Mesenchymal stem cell (in vitro differentiated cells and primary cell): Measurements from ENCODE around the gene COQ8A.

Experiments used
- DNase-seq: peaks from one replicate; pipeline ENCODE4 v3.0.0-alpha.2; 2013
- H2AFZ ChIP-seq: one replicate; pipeline ENCODE4 v1.6.1; 2013; ENCODE audit warnings: low read depth, mild to moderate bottlenecking, control low read depth, inconsistent platforms, low read length, moderate library complexity
- H2AK5ac ChIP-seq: 2 replicates; pipeline ENCODE4 v1.6.1; 2013; ENCODE audit warnings: low read length, moderate library complexity, mild to moderate bottlenecking, inconsistent platforms; ENCODE audit not compliant: severe bottlenecking
- H2BK120ac ChIP-seq: one replicate; pipeline ENCODE4 v1.6.1; 2013; ENCODE audit warnings: low read depth, mild to moderate bottlenecking, inconsistent platforms, low read length, moderate library complexity
- H2BK12ac ChIP-seq, 2 experiments: one replicate each; pipeline ENCODE4 v1.6.1; 2013; ENCODE audit warnings: inconsistent platforms in 2 of 2, low read length in 2 of 2, mild to moderate bottlenecking in 2 of 2, moderate library complexity in 2 of 2, control low read depth in 1 of 2
- H2BK15ac ChIP-seq: one replicate; pipeline ENCODE4 v1.6.1; 2013; ENCODE audit warnings: mild to moderate bottlenecking, low read depth, inconsistent platforms; ENCODE audit not compliant: poor library complexity, severe bottlenecking
- H2BK5ac ChIP-seq: 2 replicates; pipeline ENCODE4 v1.6.1; 2013; ENCODE audit warnings: low read depth, mild to moderate bottlenecking, low read length, control low read depth, inconsistent platforms; ENCODE audit not compliant: poor library complexity, severe bottlenecking
- H3K14ac ChIP-seq, 2 experiments: one replicate each; pipeline ENCODE4 v1.6.1; 2013; ENCODE audit warnings: inconsistent platforms in 2 of 2, low read length in 2 of 2, control low read depth in 1 of 2, mild to moderate bottlenecking in 1 of 2, moderate library complexity in 1 of 2
- H3K18ac ChIP-seq, 2 experiments: one replicate each; pipeline ENCODE4 v1.6.1; 2013; ENCODE audit warnings: inconsistent platforms in 2 of 2, low read length in 2 of 2, control low read depth in 1 of 2, low read depth in 1 of 2, mild to moderate bottlenecking in 1 of 2
- H3K23ac ChIP-seq, 2 experiments: one replicate each; pipeline ENCODE4 v1.6.1; 2013; ENCODE audit warnings: inconsistent platforms in 2 of 2, low read length in 2 of 2, mild to moderate bottlenecking in 2 of 2, moderate library complexity in 2 of 2, control low read depth in 1 of 2
- H3K27ac ChIP-seq: 2 replicates; pipeline ENCODE4 v1.5.1; 2013; ENCODE audit warnings: mild to moderate bottlenecking, moderate library complexity, low read length, control low read depth, inconsistent platforms; ENCODE audit not compliant: poor library complexity, severe bottlenecking
- H3K27me3 ChIP-seq, 2 experiments: 2 replicates each; pipeline versions ENCODE4 v1.6.1 to v1.7.0; 2013; ENCODE audit warnings: low read length in 2 of 2, mild to moderate bottlenecking in 2 of 2, moderate library complexity in 2 of 2, control low read depth in 1 of 2, inconsistent platforms in 1 of 2; ENCODE audit not compliant: control insufficient read depth in 1 of 2, insufficient read depth in 1 of 2
- H3K36me3 ChIP-seq, 2 experiments: 2 replicates each; pipeline versions ENCODE4 v1.6.1 to v1.7.0; 2013; ENCODE audit warnings: low read length in 2 of 2, control low read depth in 1 of 2, inconsistent platforms in 1 of 2, low read depth in 1 of 2, mild to moderate bottlenecking in 1 of 2; ENCODE audit not compliant: insufficient read depth in 2 of 2, control insufficient read depth in 1 of 2
- H3K4ac ChIP-seq, 2 experiments: one replicate each; pipeline ENCODE4 v1.6.1; 2013; ENCODE audit warnings: inconsistent platforms in 2 of 2, low read length in 2 of 2, mild to moderate bottlenecking in 2 of 2, moderate library complexity in 2 of 2, control low read depth in 1 of 2, low read depth in 1 of 2
- H3K4me1 ChIP-seq: 2 replicates; pipeline ENCODE4 v1.6.1; 2013; ENCODE audit warnings: low read depth, low read length, control low read depth; ENCODE audit not compliant: control insufficient read depth, insufficient read depth
- H3K4me2 ChIP-seq: 2 replicates; pipeline ENCODE4 v1.6.1; 2013; ENCODE audit warnings: low read length, mild to moderate bottlenecking, inconsistent platforms; ENCODE audit not compliant: poor library complexity, severe bottlenecking
- H3K4me3 ChIP-seq, 2 experiments: 2 replicates each; pipeline versions ENCODE4 v1.5.1 to v1.7.0; 2013; ENCODE audit warnings: low read length in 2 of 2, mild to moderate bottlenecking in 2 of 2, control low read depth in 1 of 2, low read depth in 1 of 2; ENCODE audit not compliant: insufficient read depth in 1 of 2
- H3K79me1 ChIP-seq: replicated peaks from 2 replicates; pipeline ENCODE4 v1.6.1; 2013; ENCODE audit warnings: mild to moderate bottlenecking, control low read depth, low read length, inconsistent platforms; ENCODE audit not compliant: poor library complexity, severe bottlenecking
- H3K9ac ChIP-seq: 2 replicates; pipeline ENCODE4 v1.7.0; 2013; ENCODE audit warnings: mild to moderate bottlenecking, low read length, moderate library complexity
- H3K9me3 ChIP-seq: 2 replicates; pipeline ENCODE4 v1.7.0; 2013; ENCODE audit warnings: mild to moderate bottlenecking, low read length; ENCODE audit not compliant: control insufficient read depth
- H4K8ac ChIP-seq: one replicate; pipeline ENCODE4 v1.6.1; 2013; ENCODE audit warnings: inconsistent platforms, mild to moderate bottlenecking, low read length, moderate library complexity
- H4K91ac ChIP-seq: one replicate; pipeline ENCODE4 v1.6.1; 2013; ENCODE audit warnings: mild to moderate bottlenecking, low read length, inconsistent platforms
- WGBS: methylation state at CpG from one replicate; pipeline ENCODE4 v1.1.7; 2013; ENCODE audit warnings: mixed read lengths; 5-methylcytosine and 5-hydroxymethylcytosine counted together

COQ8A gene

DNA sequence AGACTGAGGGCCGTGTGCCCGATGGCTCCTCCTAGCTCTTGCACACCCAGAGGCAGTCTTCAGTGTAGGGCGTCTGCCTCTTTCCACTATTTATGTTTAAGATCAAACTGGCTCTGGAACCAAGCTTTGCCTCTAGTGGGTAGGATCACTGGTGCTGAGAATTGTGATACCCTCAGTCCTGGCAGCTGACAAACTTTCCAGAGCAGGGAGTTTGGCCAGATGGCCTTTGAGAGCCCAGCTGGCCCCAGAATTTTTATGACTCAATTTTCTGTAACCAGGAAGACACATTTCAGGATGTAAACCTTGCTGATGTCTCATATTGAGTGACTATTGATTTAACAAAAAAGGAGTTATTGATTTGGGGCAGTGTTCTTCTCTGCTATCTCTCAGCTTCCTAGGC, 6.7 kb downstream of the COQ8A start:
- no peak overlapping the region for H3K27ac ChIP-seq
- H2AFZ ChIP-seq: no peak overlapping the region
- H3K9ac ChIP-seq: no peak overlapping the region
- H4K91ac ChIP-seq: no peak overlapping the region
- no peaks in the 10 kb centered on the region for H3K27me3 ChIP-seq
- H4K8ac ChIP-seq: no peak overlapping the region
- no peak overlapping the region for H2BK5ac ChIP-seq
- H3K18ac ChIP-seq: no peak overlapping the region
- no peak overlapping the region for H3K4me3 ChIP-seq
- no peak overlapping the region for H3K4me2 ChIP-seq
- peaks cover 4% of the 10 kb centered on the region for H3K4me1 ChIP-seq
- H2BK120ac ChIP-seq: no peak overlapping the region
- no peak overlapping the region for H3K4ac ChIP-seq
- no peaks in the 10 kb centered on the region for H3K9me3 ChIP-seq
- peaks cover 0 to 4% of the 10 kb centered on the region in 2 experiments for H3K36me3 ChIP-seq
- no peak overlapping the region for H3K14ac ChIP-seq
- no peak overlapping the region for H3K23ac ChIP-seq
- H2AK5ac ChIP-seq: no peak overlapping the region
- peak; percentile 16 for DNase-seq
- WGBS: 93% methylated on average over 3 of the region's 3 CpGs
- peaks cover 25% of the 10 kb centered on the region for H3K79me1 ChIP-seq
- H2BK12ac ChIP-seq: no peak overlapping the region
- H2BK15ac ChIP-seq: no peak overlapping the region

DNA sequence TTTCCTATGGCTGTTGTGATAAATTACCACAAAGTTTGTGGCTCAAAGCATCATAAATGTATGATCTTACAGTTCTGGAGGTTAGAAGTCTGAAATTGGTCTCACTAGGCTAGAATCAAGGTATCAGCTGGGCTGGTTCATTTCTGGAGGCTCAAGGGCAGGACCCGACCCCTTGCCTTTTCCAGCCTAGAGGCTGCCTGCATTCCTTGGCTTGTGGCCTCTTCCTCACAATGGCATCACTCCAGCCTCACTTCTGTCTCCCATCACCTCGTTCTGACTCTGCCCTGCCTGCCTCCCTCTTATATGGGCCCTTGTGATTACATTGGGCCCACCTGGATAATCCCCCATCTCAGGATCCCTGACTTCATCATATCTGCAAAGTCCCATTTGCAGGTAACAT, 8.0 kb downstream of the COQ8A start:
- H2BK5ac ChIP-seq: no peak overlapping the region
- H3K18ac ChIP-seq: no peak overlapping the region
- no peak overlapping the region for H2AFZ ChIP-seq
- 76% methylated on average over 2 of the region's 2 CpGs for WGBS
- no peak overlapping the region for H4K8ac ChIP-seq
- H3K4ac ChIP-seq: no peak overlapping the region
- no peaks in the 10 kb centered on the region for H3K9me3 ChIP-seq
- H3K23ac ChIP-seq: no peak overlapping the region
- H3K79me1 ChIP-seq: peaks cover 20% of the 10 kb centered on the region
- H3K27ac ChIP-seq: no peak overlapping the region
- H3K36me3 ChIP-seq: peaks cover 0 to 4% of the 10 kb centered on the region in 2 experiments
- H4K91ac ChIP-seq: no peak overlapping the region
- H3K4me1 ChIP-seq: peaks cover 4% of the 10 kb centered on the region
- no peak overlapping the region for H3K14ac ChIP-seq
- no peak overlapping the region for H3K4me3 ChIP-seq
- H3K27me3 ChIP-seq: no peaks in the 10 kb centered on the region
- H2AK5ac ChIP-seq: no peak overlapping the region
- no peak for DNase-seq
- H2BK15ac ChIP-seq: no peak overlapping the region
- no peak overlapping the region for H2BK12ac ChIP-seq
- H3K4me2 ChIP-seq: no peak overlapping the region
- no peak overlapping the region for H3K9ac ChIP-seq
- H2BK120ac ChIP-seq: no peak overlapping the region

DNA sequence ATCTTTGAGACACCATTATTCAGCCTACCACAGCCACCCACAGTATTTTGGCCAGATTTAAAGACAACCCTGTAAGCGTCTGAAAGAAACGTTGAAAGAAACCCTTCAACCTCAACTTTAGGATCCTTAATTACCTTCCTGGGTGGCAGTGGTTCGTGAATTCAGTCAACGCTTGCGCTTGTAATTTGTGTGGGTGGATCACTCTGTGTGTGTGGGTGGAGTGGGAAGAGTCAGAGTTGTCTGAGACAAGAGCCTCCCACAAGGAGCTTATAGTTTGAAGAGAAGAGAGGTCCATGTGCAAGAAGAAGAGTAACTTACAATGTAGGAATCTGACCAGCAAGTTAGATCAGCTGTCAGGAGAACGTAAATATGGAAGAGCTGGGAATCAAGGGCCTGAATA, 8.4 kb downstream of the COQ8A start:
- no peak overlapping the region for H2BK5ac ChIP-seq
- no peaks in the 10 kb centered on the region for H3K9me3 ChIP-seq
- H3K27me3 ChIP-seq: no peaks in the 10 kb centered on the region
- no peak for DNase-seq
- no peak overlapping the region for H3K4me2 ChIP-seq
- H3K14ac ChIP-seq: no peak overlapping the region
- H3K36me3 ChIP-seq: peaks cover 0 to 4% of the 10 kb centered on the region in 2 experiments
- no peak overlapping the region for H3K18ac ChIP-seq
- 95% methylated on average over 5 of the region's 6 CpGs for WGBS
- no peak overlapping the region for H3K4me3 ChIP-seq
- no peak overlapping the region for H3K27ac ChIP-seq
- H3K79me1 ChIP-seq: peaks cover 20% of the 10 kb centered on the region
- no peak overlapping the region for H3K9ac ChIP-seq
- H3K4me1 ChIP-seq: peaks cover 4% of the 10 kb centered on the region
- H2BK15ac ChIP-seq: no peak overlapping the region
- H4K91ac ChIP-seq: no peak overlapping the region
- no peak overlapping the region for H2BK12ac ChIP-seq
- H2AK5ac ChIP-seq: no peak overlapping the region
- H2AFZ ChIP-seq: no peak overlapping the region
- H3K4ac ChIP-seq: no peak overlapping the region
- no peak overlapping the region for H2BK120ac ChIP-seq
- H3K23ac ChIP-seq: no peak overlapping the region
- H4K8ac ChIP-seq: no peak overlapping the region

DNA sequence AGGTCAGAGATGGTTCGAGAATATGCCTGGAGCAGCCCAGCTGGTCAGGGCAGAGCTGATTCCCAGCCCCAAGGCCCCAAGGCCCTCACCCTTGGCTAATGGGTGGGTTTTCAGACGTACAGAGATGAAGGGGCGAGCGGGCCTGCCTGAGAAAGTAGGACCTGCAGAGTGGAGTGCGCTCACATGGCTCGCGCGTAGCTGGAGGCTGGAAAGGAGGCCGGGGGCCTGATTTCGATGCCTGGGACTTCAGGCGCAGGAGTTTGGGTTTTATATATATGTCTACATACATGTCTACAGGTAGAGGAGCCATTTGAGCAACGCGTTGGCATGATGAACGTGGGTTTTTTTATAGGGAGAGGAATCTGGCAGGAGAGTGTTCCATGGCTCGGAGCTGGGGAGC, 8.9 kb downstream of the COQ8A start:
- Histone ChIP-seq H3K79me1 (peaks cover 16% of the 10 kb centered on the region), H3K4me1 (peaks cover 4% of the 10 kb centered on the region), H2BK120ac (no peak overlapping the region), H2AK5ac (no peak overlapping the region), H3K14ac (no peak overlapping the region), H4K8ac (no peak overlapping the region), H3K23ac (no peak overlapping the region), H3K18ac (no peak overlapping the region), H3K27ac (no peak overlapping the region), H3K9me3 (no peaks in the 10 kb centered on the region), H3K27me3 (no peaks in the 10 kb centered on the region), H3K4ac (no peak overlapping the region), H2AFZ (no peak overlapping the region), H4K91ac (no peak overlapping the region), H3K4me2 (no peak overlapping the region), H2BK12ac (no peak overlapping the region), H2BK15ac (no peak overlapping the region), H3K36me3 (peaks cover 0 to 4% of the 10 kb centered on the region in 2 experiments), H3K9ac (no peak overlapping the region), H3K4me3 (no peak overlapping the region), H2BK5ac (no peak overlapping the region)
- no peak for DNase-seq
- WGBS: 90% methylated on average over 14 of the region's 15 CpGs
